RWPE1 (cell line): ENCODE data around the gene CDAN1.
A peak's percentile ranks its signal among the peaks of the same experiment; 100 is the strongest.

Experiments used
- CTCF ChIA-PET: fragments of 350-600 bp; sonication (Branson Sonifier 250); formaldehyde crosslinking; extraction: SDS; loops from one replicate; lab custom pipeline; 2021; lab: Yijun Ruan, JAX
- POLR2A ChIA-PET: fragments of 400-600 bp; formaldehyde crosslinking; extraction: SDS; loops from one replicate; lab custom pipeline; 2020; ENCODE audit warnings: antibody characterized with exemption; ENCODE audit not compliant: low non-redundant PET; lab: Yijun Ruan, JAX
- DNase-seq: peaks from one replicate; pipeline ENCODE4 v3.0.0; 2012; ENCODE audit warnings: low spot score
- H3K27ac ChIP-seq: fragments of 450-650 bp; 2 replicates; pipeline ENCODE4 v1.5.1; 2017
- TF ChIP-seq, protein P1 (sequence below): fragments of 450-650 bp; conservative IDR thresholded peaks from 2 replicates; pipeline ENCODE4 v1.5.1; 2017; ENCODE audit warnings: low read depth, mild to moderate bottlenecking

Gene CDAN1

GRCh38 chr15:42734076-42734672, 2.8 kb downstream of the CDAN1 start:
- POLR2A ChIA-PET: no interaction called here
- CTCF ChIA-PET: interaction anchor here (1.2 kb wide), 1 partner anchor 192 kb away, joined by 8 read pairs; no protein-coding TSS in a partner anchor
- no peak overlapping the region for H3K27ac ChIP-seq
- no peak for DNase-seq
- TF ChIP-seq, protein P1, sequence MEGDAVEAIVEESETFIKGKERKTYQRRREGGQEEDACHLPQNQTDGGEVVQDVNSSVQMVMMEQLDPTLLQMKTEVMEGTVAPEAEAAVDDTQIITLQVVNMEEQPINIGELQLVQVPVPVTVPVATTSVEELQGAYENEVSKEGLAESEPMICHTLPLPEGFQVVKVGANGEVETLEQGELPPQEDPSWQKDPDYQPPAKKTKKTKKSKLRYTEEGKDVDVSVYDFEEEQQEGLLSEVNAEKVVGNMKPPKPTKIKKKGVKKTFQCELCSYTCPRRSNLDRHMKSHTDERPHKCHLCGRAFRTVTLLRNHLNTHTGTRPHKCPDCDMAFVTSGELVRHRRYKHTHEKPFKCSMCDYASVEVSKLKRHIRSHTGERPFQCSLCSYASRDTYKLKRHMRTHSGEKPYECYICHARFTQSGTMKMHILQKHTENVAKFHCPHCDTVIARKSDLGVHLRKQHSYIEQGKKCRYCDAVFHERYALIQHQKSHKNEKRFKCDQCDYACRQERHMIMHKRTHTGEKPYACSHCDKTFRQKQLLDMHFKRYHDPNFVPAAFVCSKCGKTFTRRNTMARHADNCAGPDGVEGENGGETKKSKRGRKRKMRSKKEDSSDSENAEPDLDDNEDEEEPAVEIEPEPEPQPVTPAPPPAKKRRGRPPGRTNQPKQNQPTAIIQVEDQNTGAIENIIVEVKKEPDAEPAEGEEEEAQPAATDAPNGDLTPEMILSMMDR: no peak

- no peak for DNase-seq
- CTCF ChIA-PET: interaction anchor here (0.7 kb wide), 1 partner anchor 9 kb away, joined by 3 read pairs; no protein-coding TSS in a partner anchor
- POLR2A ChIA-PET: no interaction called here
- H3K27ac ChIP-seq: 0 out of 2 replicates have a peak overlapping the region, but pooled peaks have one; percentile 5
- TF ChIP-seq, protein P1: no peak
Measured at GRCh38 chr15:42733027-42733426, 3.9 kb downstream of the CDAN1 start.

GRCh38 chr15:42732095-42732827, 4.7 kb downstream of the CDAN1 start:
- DNase-seq: no peak
- TF ChIP-seq, protein P1: no peak
- ChIA-PET POLR2A (no interaction called here), CTCF (interaction anchor here (0.7 kb wide), 1 partner anchor 8 kb away, joined by 3 read pairs; no protein-coding TSS in a partner anchor)
- peak overlapping the region; percentile 19 for H3K27ac ChIP-seq

DNA sequence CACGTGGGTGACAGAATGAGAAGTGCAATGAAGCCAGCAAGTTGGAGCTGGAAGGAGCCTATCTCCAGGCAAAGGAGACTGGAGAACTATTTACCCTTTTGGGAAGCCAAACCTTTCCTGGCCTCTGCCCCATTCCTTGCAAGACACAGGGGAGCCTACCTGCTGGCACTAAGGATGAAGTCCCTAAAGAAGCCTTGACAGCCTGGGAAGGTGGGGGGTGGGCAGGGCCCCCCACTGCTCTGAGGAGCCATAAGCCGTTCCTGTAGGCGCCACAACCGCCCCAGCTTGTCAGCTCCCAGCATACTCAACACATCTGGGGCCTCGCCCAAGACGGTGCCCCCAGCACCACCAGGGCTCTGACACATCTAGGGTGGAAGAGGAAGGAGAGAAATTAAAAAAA, 5.5 kb downstream of the CDAN1 start:
- peak overlapping the region; percentile 19 for H3K27ac ChIP-seq
- CTCF ChIA-PET: interaction anchor here (0.8 kb wide), 1 partner anchor 190 kb away, joined by 3 read pairs; no protein-coding TSS in a partner anchor
- DNase-seq: no peak
- POLR2A ChIA-PET: no interaction called here
- TF ChIP-seq, protein P1: no peak

DNA sequence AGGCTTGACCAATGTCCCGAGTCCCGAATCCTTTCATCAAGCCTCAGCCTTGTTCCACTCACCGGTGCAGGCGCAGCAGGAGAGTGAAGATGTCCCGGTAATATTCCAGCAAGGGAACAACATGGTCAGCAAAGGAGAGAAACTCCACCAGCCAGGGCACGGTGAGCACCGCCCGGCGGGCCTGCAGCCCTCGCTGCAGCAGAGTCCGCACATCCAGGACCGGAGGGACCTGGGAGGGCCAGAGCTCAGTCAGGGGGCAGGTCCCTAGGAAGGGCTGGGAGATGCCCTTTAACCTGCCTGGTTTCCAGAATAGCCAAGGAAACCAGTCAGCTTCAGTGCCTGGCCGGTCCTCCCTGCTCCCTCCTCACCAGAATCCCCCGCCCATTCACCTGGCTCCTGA, 6.4 kb downstream of the CDAN1 start:
- H3K27ac ChIP-seq: peak overlapping the region; percentile 19
- TF ChIP-seq, protein P1: no peak
- ChIA-PET CTCF (no interaction called here), POLR2A (no interaction called here)
- DNase-seq: no peak

DNA sequence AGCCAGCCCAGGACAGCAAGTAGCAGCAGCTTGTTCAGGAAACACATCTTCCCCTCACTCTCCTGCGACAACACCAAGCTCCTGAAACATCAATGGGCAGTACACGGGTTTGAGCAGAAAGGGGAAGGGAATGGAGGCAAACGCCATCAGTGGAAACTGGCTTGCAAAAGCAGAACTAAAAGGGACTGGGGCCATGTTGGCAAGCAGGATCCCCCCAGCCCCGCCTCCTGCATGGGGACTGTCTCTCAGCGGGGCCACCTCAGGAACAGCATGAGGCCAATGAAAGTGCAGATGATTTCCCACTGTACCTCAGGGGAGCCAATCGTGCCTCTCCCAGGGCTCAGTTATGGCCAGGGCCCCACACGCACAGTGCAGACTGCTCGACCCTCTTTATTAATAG, 6.8 kb downstream of the CDAN1 start:
- 0 out of 2 replicates have a peak overlapping the region, but pooled peaks have one; percentile 19 for H3K27ac ChIP-seq
- DNase-seq: no peak
- ChIA-PET CTCF (no interaction called here), POLR2A (no interaction called here)
- TF ChIP-seq, protein P1: no peak
